Measurements from ENCODE around the gene POLE.
A peak's percentile ranks its signal among the peaks of the same experiment; 100 is the strongest.

Gene POLE

DNA sequence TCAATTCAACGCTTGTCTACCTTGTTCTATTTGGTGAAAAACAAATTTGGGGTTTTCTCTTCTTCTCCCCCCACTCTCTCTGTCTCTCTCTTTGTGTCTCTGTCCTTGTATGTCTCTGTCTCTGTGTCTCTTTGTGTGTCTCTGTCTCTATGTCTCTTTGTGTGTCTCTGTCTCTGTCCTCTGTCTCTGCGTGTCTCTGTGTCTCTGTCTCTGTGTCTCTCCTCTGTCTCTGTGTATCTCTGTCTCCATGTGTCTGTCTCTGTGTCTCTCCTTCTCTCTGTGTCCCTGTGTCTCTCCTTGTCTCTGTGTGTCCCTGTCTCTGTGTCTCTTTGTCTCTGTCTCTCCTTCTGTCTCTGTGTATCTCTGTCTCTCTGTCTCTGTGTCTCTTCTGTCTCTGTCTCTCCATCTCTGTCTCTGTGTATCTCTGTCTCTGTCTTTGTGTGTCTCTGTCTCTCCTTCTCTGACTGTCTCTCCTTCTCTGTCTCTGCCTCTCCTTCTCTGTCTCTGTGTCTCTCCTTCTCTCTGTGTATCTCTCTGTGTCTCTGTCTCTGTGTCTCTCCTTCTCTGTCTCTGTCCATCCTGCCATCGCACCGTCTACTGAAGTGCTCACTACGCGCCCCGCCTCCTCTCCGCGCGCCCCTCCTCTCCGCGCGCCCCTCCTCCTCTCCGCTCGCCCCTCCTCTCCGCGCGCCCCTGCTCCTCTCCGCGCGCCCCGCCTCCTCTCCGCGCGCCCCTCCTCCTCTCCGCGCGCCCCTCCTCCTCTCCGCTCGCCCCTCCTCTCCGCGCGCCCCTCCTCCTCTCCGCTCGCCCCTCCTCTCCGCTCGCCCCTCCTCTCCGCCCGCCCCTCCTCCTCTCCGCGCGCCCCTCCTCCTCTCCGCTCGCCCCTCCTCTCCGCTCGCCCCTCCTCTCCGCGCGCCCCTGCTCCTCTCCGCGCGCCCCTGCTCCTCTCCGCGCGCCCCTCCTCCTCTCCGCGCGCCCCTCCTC is 89.5 kb downstream of the POLE start:
- H3K27me3 Mint-ChIP-seq, result peaks cover 76% of the 10 kb centered on the region
- no peak overlapping the region for H3K27ac Mint-ChIP-seq
- H3K4me3 Mint-ChIP-seq, result peak overlapping the region; percentile 61
- no peaks in the 10 kb centered on the region for H3K9me3 Mint-ChIP-seq
- H3K4me1 Mint-ChIP-seq (ENCODE audit: low read depth), result peaks cover 34% of the 10 kb centered on the region
- H3K36me3 Mint-ChIP-seq (ENCODE audit: low read depth), result no peaks in the 10 kb centered on the region
- intact Hi-C loops (cut with micrococcal nuclease), result no loop called here

DNA sequence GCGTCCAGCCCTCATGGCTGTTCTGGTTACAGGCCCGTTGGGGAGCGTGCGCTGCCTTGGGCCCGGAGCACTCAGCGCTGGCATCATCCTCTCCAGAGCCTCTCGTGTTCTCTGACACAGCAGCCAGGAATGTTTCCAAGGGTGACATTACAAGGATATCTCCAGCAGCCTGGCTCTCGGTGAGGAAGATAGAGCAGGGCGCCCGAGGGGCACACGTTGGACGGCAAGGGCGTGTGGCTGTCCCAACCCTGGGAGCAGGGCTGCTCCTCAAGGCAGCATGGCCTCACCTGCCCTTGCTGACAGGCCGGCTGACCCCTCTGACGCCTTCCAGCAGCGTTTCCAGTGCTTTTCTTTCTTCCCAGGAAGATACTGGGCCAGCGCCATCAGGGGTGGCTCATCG is 91.1 kb downstream of the POLE start:
- no peaks in the 10 kb centered on the region for H3K36me3 Mint-ChIP-seq (ENCODE audit: low read depth)
- peaks cover 77% of the 10 kb centered on the region for H3K27me3 Mint-ChIP-seq
- intact Hi-C loops (cut with micrococcal nuclease), result no loop called here
- H3K9me3 Mint-ChIP-seq, result no peaks in the 10 kb centered on the region
- peaks cover 32% of the 10 kb centered on the region for H3K4me1 Mint-ChIP-seq (ENCODE audit: low read depth)
- H3K4me3 Mint-ChIP-seq, result no peak overlapping the region
- H3K27ac Mint-ChIP-seq, result no peak overlapping the region

DNA sequence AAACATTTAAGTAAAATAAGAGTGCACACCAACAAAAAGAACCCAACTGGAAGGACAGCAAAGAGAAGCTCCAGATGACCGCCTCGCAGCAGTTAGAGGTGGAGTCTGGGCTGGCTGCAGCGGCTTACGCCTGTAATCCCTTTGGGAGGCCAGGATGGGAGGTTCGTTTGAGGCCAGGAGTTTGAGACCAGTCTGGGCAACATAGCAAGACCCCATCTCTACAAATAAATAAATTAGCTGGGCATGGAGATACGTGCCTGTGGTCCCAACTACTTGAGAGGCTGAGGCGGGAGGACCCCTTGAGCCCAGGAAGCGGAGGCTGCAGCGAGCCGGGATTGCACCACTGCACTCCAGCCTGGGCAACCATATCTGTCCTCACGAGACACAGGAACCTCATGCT is 92.0 kb downstream of the POLE start:
- intact Hi-C loops (cut with micrococcal nuclease), result no loop called here
- Mint-ChIP-seq H3K36me3 (ENCODE audit: low read depth) (no peaks in the 10 kb centered on the region), H3K9me3 (no peaks in the 10 kb centered on the region), H3K4me3 (no peak overlapping the region), H3K27ac (no peak overlapping the region), H3K4me1 (ENCODE audit: low read depth) (peaks cover 24% of the 10 kb centered on the region), H3K27me3 (peaks cover 70% of the 10 kb centered on the region)

DNA sequence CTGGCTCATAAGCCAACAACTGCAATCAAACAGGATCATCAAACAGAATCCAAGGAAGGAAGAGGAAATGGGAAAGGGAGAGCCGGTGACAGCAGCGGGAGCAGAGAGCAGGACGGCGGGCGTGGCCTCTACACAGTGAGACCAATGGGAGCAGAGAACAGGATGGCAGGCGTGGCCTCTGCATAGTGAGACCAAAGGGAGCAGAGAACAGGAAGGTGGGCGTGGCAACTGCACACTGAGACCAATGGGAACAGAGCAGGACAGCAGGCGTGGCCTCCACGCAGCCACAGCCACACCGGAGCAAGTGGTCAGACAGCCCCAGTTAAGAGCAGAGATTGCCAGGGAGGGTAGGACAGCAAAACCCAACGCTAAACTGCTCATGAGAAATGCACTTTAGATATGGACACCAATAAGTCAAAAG is 93.2 kb downstream of the POLE start:
- Mint-ChIP-seq H3K9me3 (no peaks in the 10 kb centered on the region), H3K27me3 (peaks cover 67% of the 10 kb centered on the region), H3K36me3 (ENCODE audit: low read depth) (no peaks in the 10 kb centered on the region), H3K4me1 (ENCODE audit: low read depth) (peaks cover 23% of the 10 kb centered on the region), H3K27ac (no peak overlapping the region), H3K4me3 (no peak overlapping the region)
- intact Hi-C loops (cut with micrococcal nuclease), result no loop called here

DNA sequence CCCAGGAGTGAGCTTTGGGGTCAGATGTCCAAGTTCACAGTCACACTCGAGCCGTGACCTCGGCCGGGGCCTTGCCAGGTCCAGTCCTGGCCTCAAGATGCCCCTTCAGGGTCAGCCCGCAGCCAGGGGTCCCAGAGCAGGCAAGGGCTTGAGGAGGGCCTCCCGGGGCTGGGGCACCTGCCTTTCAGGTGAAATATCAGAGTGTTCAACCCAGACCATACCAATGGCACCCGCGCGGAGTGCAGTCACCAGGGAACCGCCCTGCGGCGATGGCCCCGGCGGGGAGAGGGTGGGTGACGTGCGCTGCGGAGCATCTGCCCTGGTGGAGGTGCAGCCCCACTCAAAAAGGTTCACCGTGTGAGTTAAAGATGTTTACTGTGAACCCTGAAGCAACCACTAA is 93.6 kb downstream of the POLE start:
- Mint-ChIP-seq H3K4me1 (ENCODE audit: low read depth) (peaks cover 18% of the 10 kb centered on the region), H3K27me3 (peaks cover 65% of the 10 kb centered on the region), H3K4me3 (no peak overlapping the region), H3K27ac (no peak overlapping the region), H3K36me3 (ENCODE audit: low read depth) (no peaks in the 10 kb centered on the region), H3K9me3 (no peaks in the 10 kb centered on the region)
- intact Hi-C loops (cut with micrococcal nuclease), result no loop called here

DNA sequence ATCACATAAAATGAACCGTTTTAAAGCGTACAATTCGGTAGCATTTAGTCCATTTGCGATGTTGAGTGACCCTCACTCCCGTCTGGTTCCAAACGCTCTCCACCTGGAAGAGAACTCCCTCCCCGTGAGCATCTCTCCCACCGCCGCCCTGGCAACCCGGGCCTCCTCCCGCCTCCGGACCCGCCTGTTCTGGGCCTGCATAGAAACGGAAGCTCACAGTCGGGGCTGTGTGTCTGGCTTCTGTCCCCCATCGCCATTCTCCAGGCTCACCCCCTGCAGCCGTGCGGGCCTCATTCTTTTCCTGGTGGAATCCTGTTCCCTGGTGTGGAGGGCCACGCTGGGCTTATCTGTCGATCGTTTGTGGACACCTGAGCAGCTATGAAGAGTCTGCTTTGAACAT is 94.1 kb downstream of the POLE start:
- Mint-ChIP-seq H3K36me3 (ENCODE audit: low read depth) (no peaks in the 10 kb centered on the region), H3K27me3 (peaks cover 64% of the 10 kb centered on the region), H3K27ac (no peak overlapping the region), H3K9me3 (no peaks in the 10 kb centered on the region), H3K4me1 (ENCODE audit: low read depth) (peaks cover 17% of the 10 kb centered on the region), H3K4me3 (no peak overlapping the region)
- intact Hi-C loops (cut with micrococcal nuclease), result no loop called here

DNA sequence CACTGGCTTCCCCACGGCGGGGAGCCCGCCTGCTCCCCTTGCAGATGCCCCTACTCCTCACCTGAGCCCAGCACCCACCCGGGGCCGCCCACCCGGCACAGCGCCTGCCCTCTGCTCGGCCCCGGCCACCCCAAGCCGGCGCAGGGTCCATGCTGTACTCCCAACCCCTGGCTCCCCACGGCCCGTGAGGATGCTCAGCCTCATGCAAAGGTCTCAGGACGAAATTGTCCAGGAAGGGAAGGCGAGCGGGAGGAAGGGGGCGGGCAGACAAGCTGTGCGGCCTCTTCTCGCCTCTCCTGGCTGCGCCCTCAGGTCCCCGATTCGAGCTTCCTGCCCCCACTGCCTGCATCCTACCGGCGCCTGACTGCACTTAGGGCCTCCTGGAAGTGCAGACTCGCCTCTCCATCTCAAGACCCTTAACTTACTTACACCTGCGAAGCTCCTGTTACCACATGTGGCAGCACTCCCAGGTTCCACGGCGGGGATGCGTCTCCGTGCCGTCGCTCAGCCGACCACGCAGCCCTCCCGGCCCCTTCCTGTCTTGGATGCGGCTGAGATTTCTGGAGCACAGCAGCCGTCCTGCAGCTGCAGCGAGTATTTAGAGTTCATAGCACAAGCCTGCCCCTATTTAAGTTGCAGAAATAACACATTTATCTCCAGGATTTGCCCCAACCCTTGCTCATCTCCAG is 94.7 kb downstream of the POLE start:
- Mint-ChIP-seq H3K27ac (no peak overlapping the region), H3K36me3 (ENCODE audit: low read depth) (no peaks in the 10 kb centered on the region), H3K4me3 (no peak overlapping the region), H3K27me3 (peaks cover 60% of the 10 kb centered on the region), H3K4me1 (ENCODE audit: low read depth) (peaks cover 12% of the 10 kb centered on the region), H3K9me3 (no peaks in the 10 kb centered on the region)
- intact Hi-C loops (cut with micrococcal nuclease), result no loop called here

DNA sequence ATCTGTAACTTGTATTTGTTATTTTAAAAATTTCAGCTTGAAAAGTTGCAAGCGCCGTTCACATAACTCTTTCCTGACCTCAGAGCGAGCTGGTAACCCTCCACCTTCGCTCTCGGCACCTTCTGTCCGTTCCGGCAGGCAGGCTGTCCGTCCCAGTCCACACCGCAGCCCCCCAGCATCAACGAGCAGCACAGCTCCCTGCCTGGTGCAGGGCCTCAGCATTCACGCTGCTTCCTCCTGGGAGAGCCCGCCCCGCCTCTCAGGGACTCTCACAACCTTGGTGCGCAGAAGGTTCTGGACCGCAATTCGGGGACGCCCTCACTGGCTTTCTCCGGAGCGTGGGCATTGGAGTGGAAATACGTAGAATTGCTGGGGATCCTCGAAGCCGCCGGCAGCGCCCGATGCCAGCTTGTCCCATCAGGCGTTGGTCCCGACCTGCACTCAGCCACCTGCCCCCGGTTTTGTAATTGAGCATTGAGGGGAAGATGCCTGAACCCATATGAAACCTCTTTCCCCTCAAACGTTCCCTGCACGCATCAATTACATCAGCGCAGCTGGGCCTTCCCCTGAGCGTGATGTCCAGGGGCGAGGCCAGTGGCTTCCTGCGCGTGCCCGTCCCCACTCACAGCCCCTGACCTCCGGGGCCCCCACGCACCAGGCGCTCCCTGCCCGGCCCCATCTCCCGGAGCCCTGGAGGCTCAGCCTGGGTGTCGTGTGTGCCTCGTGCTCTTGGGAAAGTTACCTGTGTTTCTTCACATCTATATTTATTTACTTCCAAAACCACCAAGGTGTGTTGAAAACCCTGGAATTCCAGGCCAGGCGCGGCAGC is 95.8 kb downstream of the POLE start:
- Mint-ChIP-seq H3K27ac (no peak overlapping the region), H3K27me3 (peaks cover 57% of the 10 kb centered on the region), H3K36me3 (ENCODE audit: low read depth) (no peaks in the 10 kb centered on the region), H3K9me3 (no peaks in the 10 kb centered on the region), H3K4me3 (no peak overlapping the region), H3K4me1 (ENCODE audit: low read depth) (peaks cover 8% of the 10 kb centered on the region)
- intact Hi-C loops (cut with micrococcal nuclease), result no loop called here

DNA sequence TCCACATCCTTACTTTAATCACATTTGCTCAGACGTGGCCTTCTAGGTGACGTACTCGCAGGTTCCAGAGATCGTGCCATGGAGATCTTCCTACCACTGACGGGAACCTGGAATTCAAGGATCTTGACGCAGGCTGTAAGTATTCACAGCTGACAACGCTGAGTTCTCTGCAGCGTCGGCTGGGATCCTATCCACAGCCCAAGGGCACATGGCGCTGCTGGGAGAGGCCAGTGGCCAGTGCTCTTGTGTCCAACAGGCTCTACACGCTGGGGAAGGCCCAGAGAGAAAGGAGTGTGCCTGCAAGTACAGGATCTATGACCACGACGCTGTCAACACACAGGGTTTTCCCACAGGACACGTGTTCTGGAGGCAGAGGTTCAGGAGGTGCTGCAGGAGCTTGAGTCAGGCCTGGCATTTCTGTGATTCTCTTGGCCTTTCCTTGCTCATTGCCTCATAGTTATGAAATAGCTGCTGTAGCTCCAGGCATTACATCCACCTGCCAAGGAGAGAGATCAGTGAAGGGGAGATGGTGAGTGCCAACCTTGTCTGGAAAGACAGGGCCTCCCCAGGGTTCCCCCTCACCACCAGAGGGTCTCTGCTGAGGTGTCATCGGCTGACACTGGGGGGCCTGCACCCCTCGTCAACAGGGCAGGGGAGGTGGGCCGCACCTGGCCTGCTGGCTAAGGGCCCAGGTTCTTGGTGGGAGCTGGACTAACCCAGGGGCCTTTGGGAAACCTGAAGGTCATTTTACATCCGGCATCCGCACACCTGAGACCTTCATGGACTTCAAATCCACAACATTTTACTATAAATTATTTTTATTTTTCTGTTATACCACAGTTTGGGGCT is 98.1 kb downstream of the POLE start:
- H3K4me1 Mint-ChIP-seq (ENCODE audit: low read depth), result peaks cover 6% of the 10 kb centered on the region
- peaks cover 44% of the 10 kb centered on the region for H3K27me3 Mint-ChIP-seq
- H3K36me3 Mint-ChIP-seq (ENCODE audit: low read depth), result peaks cover 11% of the 10 kb centered on the region
- no peak overlapping the region for H3K4me3 Mint-ChIP-seq
- intact Hi-C loops (cut with micrococcal nuclease), result no loop called here
- H3K27ac Mint-ChIP-seq, result no peak overlapping the region
- no peaks in the 10 kb centered on the region for H3K9me3 Mint-ChIP-seq

DNA sequence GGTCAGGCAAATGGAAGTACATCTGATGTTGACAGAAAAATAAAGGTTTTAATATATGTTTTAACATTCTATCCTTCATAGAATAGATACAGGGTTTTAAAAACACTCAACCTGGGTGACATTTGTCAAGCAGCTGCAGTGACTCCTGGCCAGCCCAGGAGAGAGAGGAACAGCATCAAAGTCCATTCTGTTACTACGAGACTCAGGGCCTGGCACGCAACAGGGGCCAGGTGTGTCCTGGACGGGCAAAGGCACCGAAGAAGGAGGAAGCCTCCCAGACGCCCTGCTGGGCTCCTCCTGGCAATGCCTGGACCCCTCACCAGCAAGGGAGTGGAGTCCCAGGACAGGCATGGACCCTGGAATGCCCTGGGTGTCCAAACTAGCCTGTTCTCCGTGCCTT is 98.8 kb downstream of the POLE start:
- H3K9me3 Mint-ChIP-seq, result no peaks in the 10 kb centered on the region
- peaks cover 36% of the 10 kb centered on the region for H3K27me3 Mint-ChIP-seq

DNA sequence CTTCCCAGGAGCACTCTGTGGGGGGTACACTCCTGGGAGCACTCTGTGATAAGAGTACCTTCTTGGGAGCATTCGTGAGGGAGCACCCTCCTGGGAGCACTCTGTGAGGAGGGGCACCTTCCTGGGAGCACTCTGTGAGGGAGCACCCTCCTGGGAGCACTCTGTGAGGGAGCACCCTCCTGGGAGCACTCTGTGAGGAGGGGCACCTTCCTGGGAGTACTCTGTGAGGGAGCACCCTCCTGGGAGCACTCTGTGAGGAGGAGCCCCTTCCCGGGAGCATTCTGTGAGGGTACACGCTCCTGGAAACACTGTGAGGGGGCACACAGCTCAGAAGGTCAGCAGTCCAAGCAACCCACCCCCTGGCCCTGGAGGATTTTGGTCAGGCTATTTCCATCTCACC is 99.4 kb downstream of the POLE start:
- H3K27ac Mint-ChIP-seq, result no peak overlapping the region
- intact Hi-C loops (cut with micrococcal nuclease), result no loop called here
- H3K27me3 Mint-ChIP-seq, result peaks cover 31% of the 10 kb centered on the region
- peaks cover 19% of the 10 kb centered on the region for H3K36me3 Mint-ChIP-seq (ENCODE audit: low read depth)
- no peaks in the 10 kb centered on the region for H3K4me1 Mint-ChIP-seq (ENCODE audit: low read depth)
- no peaks in the 10 kb centered on the region for H3K9me3 Mint-ChIP-seq
- H3K4me3 Mint-ChIP-seq, result no peak overlapping the region

More for the DNA sequence above, 98.8 kb downstream of the POLE start:
- Mint-ChIP-seq H3K4me3 (no peak overlapping the region), H3K4me1 (ENCODE audit: low read depth) (no peaks in the 10 kb centered on the region), H3K27ac (no peak overlapping the region), H3K36me3 (ENCODE audit: low read depth) (peaks cover 18% of the 10 kb centered on the region)
- intact Hi-C loops (cut with micrococcal nuclease), result no loop called here

DNA sequence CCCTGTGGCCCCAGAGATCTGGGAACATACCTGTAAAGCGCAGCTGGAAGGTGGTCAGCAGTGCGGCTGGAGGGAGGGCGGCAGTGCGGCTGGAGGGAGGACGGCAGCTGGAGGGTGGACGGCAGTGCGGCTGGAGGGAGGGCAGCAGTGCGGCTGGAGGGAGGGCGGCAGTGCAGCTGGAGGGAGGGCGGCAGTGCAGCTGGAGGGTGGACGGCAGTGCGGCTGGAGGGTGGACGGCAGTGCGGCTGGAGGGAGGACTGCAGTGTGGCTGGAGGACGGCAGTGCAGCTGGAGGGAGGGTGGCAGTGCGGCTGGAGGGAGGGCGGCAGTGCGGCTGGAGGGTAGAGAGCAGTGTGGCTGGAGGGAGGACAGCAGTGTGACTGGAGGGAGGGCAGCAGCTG is 100.2 kb downstream of the POLE start:
- H3K27ac Mint-ChIP-seq, result no peak overlapping the region
- intact Hi-C loops (cut with micrococcal nuclease), result no loop called here
- no peak overlapping the region for H3K4me3 Mint-ChIP-seq
- H3K9me3 Mint-ChIP-seq, result no peaks in the 10 kb centered on the region
- H3K27me3 Mint-ChIP-seq, result peaks cover 22% of the 10 kb centered on the region
- H3K36me3 Mint-ChIP-seq (ENCODE audit: low read depth), result peaks cover 28% of the 10 kb centered on the region
- H3K4me1 Mint-ChIP-seq (ENCODE audit: low read depth), result no peaks in the 10 kb centered on the region

DNA sequence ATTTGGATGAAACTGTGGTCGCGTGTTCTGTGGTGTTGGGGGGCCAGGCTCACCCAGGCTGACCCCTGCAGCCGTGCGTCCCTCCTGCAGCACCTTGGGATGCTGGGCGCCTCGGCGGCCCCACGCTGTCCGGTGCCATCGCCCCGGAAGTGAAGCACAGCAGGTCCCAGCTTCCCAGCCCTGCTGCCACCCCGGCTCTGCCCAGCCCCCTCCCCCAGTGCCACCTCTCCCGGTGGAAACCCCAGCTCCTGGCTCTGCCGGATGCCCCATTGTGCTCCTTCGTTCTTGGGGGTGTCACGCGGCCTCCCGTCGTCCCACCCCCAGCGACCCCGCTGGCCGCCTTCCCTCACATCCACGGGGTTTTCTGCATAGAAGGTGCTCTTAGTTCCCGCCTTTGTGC is 102.0 kb downstream of the POLE start:
- no peak overlapping the region for H3K4me3 Mint-ChIP-seq
- intact Hi-C loops (cut with micrococcal nuclease), result no loop called here
- H3K27me3 Mint-ChIP-seq, result peaks cover 15% of the 10 kb centered on the region
- H3K9me3 Mint-ChIP-seq, result no peaks in the 10 kb centered on the region
- no peaks in the 10 kb centered on the region for H3K4me1 Mint-ChIP-seq (ENCODE audit: low read depth)
- peaks cover 45% of the 10 kb centered on the region for H3K36me3 Mint-ChIP-seq (ENCODE audit: low read depth)
- H3K27ac Mint-ChIP-seq, result no peak overlapping the region

Measured in dendritic cell treated with granulocyte-macrophage colony-stimulating factor and Interleukin-4, amounts not matched to agents 40 ng/mL and 50 ng/mL, for 4 days (primary cell).